KG1 (cell line): ENCODE results near the gene KRTAP10-2.
"Not testable (repeated sequence)": the region's sequence is repeated elsewhere in the genome, so short reads cannot be mapped to it uniquely, and the experiment has no call there.

Source experiments
- DNase-seq: peaks from one replicate; lab custom pipeline; 2025; lab: John Stamatoyannopoulos, UW

KRTAP10-2 gene

GRCh38 chr21:44567481-44568171, 16.3 kb upstream of the KRTAP10-2 start:
- DNase-seq = no peak

- peak; percentile 7 for DNase-seq
Observed at GRCh38 chr21:44566403-44566802, 15.1 kb upstream of the KRTAP10-2 start.

DNA sequence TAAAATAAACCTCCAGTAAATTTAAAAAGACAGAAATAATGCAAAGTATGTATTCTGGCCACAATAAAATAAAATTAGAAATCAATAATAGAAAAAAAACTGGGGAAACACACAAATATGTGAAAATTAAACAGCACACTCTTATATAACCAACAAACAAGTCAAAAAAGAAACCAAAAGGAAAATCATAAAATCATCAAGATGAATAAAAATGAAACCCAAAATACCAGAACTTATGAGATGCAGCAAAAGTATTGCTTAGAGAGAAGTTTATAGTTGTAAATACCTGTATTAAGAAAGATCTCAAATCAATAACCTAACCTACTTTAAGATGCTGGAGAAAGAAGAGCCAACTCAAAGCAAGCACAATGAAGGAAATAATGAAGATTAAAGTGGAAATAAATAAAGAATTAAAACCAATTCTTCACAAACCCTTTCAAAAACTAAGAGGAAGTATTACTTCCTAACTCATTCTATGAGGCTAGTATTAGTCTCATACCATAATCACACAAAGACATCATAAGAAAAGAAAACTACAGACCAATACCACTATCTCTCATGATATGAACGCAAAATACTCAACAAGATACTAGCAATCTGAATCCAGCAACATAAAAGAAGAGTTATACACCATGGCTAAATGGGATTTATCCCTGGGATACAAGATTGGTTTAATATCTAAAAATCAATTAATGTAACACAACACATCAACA, 13.7 kb upstream of the KRTAP10-2 start:
- no peak for DNase-seq

- no peak for DNase-seq
Observed at GRCh38 chr21:44564099-44564498, 12.8 kb upstream of the KRTAP10-2 start.

GRCh38 chr21:44558695-44559094, 7.4 kb upstream of the KRTAP10-2 start, which contains the start of gene KRTAP10-3:
KRTAP10-3 (minus strand) TSS chr21:44558795; CDS start chr21:44558715, 80 bp downstream.
- no peak for DNase-seq

DNA sequence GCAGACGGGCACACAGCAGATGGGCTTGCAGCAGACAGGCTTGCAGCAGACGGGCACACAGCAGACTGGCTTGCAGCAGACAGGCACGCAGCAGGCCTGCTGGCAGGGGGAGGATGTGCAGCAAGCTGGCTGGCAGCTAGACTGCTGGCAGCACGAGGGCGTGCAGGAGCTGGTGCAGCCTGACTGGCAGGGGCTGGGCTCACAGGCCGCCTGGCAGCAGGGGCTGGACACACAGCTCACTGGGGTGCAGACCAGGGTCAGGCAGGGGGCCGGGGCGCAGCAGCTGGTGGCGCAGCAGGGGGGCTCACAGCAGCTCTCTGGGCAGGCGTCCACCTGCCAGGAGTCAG, 7.0 kb upstream of the KRTAP10-2 start:
- DNase-seq = not testable (repeated sequence)

DNA sequence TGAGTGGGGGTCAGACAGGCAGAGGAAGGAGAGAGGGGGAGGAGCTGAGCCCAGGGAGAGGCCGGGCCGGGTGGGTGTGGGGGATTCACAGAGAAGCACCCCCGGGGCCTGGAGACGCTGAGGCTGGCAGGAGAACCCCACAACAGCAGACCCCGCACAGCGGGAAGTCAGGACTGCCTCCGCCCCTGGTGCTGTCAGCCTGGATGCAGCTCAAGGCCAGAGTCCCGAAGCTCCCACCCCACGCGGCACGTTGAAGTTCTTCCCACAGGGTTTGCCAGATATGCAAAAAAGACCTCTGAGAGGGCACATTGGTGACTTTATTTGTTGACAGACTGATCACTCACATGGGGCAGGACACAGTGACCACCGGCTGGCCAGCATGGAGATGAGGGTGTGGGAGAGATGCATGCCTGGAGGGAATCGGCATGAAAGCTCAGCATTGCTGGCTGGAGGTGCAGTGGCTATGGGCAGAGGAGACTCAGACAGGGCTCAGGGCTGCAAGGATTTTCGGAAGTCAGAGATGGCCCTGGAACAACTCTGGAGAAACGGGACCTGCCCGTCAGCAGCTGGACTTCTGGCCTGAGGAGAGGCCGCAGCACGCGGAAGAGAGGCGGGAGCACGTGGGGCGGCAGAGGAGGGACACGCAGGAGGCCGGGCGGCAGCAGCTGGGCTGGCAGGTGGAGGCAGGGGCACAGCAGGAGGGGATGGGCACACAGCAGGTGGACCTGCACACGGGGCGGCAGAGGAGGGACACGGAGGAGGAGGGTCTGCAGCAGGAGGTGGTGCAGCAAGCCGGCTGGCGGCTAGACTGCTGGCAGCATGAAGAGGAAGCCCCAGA, 6.4 kb upstream of the KRTAP10-2 start:
- no peak for DNase-seq

DNA sequence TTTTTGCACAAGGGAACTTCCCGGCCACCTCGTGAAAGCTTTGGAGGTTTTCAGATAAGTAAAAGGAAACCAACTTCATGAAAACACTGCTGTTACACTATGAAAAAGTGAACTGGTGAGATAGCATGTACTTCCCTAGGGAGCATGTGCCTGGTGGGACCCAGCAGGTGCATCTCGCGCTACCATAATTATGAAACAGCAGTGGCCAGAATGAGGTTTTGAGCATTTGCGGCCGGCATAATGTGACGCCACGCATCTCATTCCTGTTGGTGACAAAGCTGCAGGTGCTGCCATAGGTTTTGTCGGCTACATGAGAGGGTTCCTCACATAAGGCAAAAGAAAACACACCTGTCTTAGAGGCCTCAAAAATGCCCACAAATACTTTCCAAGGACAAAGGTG, 5.6 kb upstream of the KRTAP10-2 start:
- DNase-seq = no peak

GRCh38 chr21:44555200-44555875, 4.0 kb upstream of the KRTAP10-2 start:
- no peak for DNase-seq

- DNase-seq = no peak
Observed at GRCh38 chr21:44552681-44553080, 1.4 kb upstream of the KRTAP10-2 start.

- DNase-seq = no peak
Observed at GRCh38 chr21:44552136-44552535, 831 bp upstream of the KRTAP10-2 start.

DNA sequence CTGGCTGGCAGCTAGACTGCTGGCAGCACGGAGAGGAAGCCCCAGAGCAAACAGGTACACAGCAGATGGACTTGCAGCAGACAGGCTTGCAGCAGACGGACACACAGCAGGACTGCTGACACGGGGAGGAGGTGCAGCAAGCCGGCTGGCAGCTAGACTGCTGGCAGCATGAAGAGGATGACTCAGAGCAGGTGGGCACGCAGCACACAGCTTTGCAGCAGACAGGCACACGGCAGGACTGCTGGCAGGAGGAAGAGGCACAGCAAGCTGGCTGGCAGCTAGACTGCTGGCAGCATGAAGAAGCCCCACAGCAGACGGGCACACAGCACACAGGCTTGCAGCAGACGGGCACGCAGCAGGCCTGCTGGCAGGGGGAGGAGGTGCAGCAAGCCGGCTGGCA, 498 bp downstream of the KRTAP10-2 start:
- DNase-seq = no peak

DNA sequence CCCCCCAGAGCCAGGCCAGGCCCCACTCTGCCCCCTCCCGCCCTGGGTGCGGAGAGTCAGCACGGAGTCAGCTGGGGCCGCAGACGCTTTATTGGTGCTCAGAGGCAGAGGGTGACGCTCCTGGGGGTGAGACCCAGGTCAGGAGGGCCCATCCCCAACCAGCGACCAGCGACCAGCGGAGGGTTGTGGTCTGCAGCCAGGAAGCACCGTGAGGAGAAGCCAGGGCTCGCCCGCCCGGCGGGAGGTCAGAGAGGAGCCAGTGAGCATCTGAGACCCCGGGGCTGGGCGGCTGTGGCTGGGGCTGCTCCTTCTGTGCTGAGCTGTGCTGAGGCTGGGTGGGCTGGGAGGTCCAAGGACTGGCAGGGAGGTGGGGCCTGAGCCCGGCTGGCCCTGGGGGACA, 1.0 kb downstream of the KRTAP10-2 start:
- not testable (repeated sequence) for DNase-seq

GRCh38 chr21:44549525-44550211, 1.6 kb downstream of the KRTAP10-2 start:
- DNase-seq = no peak

DNA sequence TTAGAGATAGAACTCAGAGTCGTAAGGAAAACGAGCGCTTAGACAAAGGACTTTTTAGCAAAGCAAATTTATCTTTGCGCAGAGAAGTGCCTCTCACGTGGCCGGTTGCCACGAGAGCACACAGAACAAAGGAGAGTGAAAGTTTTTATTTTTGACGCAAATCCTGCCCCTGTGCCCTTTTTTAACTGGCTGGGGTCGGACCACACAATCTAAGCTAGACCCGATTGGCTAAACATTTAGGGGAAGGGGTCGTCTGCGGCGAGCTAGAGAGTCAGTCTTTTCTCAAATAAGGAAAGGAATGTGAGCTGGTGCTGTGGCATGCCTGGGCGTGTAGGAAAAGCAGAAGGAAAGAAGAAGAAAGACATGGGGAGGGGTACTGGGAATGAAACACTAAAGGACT, 2.4 kb downstream of the KRTAP10-2 start:
- DNase-seq = no peak

- DNase-seq = no peak
Observed at GRCh38 chr21:44548381-44548780, 2.9 kb downstream of the KRTAP10-2 start.

GRCh38 chr21:44547656-44548331, 3.5 kb downstream of the KRTAP10-2 start:
- no peak for DNase-seq

- no peak for DNase-seq
Observed at GRCh38 chr21:44544566-44544965, 6.7 kb downstream of the KRTAP10-2 start.

DNA sequence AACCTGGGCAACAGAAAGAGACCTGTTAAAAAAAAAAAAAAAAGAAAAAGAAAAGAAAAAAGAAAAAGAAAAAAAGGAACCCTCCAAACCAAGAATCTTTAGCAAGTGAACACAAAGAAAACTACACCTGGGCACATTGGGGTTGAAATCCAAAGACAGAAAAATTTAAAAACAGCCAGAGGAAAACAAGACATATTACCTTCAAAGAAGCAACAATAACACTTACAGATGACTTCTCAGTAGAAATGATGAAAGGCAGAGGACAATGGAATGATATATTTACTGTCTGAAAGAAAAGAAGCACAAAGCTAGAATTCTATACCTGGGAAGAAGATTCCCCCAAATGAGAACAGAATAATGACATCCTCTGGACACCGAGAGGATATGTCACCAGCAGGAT, 8.6 kb downstream of the KRTAP10-2 start:
- DNase-seq = no peak

DNA sequence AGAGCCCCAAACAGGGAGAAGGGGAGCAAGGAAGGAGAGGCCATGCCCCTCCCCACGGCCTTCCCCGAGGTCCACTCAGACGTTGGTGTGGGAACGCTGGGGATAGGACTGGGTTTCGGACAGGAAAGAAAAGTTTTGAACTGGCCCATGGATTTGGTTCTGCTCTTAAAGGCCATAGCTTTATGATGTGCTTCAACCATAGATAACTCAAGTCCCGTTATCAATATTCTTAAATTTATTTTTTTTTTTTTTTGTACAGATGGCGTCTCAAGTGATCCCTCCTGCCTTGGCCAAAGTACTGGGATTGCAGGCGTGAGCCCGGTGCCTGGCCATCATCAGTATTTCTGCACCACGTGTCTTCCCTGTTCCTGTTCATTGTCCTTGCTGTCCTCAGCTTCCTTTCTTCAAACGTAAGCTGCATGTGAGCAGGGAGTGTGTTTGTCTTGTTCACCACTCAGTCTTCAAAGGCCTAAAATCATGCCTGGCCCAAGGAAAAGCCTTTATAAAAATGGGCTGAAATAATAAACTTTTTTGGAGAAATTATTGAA, 10.5 kb downstream of the KRTAP10-2 start:
- no peak for DNase-seq
